ENCODE data around the gene LIG1. TPM values are rescaled to one million over a fixed set of nuclear protein-coding genes. Genes with fewer than 3 reads are reported as not detected.

LIG1 gene
- total RNA-seq, 1 donor from 2014 or later: 19.2 TPM

DNA sequence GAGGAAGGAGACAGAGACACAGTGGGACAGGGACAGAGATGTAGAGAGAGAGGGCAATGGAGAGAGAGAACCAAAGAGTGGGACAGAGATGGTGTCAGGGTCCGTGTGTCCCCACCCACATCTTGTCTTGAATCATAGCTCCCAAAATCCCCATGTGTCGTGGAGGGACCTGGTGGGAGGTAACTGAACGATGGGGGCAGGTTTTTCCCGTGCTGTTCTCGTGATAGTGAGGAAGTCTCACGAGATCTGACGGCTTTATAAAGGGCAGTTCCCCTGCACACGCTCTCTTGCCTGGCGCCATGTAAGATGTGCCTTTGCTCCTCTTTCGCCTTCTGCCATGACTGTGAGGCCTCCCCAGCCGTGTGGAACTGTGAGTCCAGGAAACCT, 52.0 kb downstream of the LIG1 start:
- peaks cover 23% of the 10 kb centered on the region for H3K36me3 Mint-ChIP-seq (ENCODE audit: low read depth, unreplicated experiment)
- no peak overlapping the region for H3K27ac Mint-ChIP-seq (ENCODE audit: unreplicated experiment)
- TF ChIP-seq CTCF (IDR thresholded peaks at IDR 0.05; ENCODE audit: insufficient read depth, low read depth, low read length): no peak
- TF ChIP-seq EZH2 (IDR thresholded peaks at IDR 0.05; ENCODE audit: insufficient read depth, low read length): no peak

GRCh38 chr19:48117515-48118130, 52.5 kb downstream of the LIG1 start:
- H3K79me2 ChIP-seq (ENCODE audit: insufficient read depth, low read length): no peaks in the 10 kb centered on the region
- no peaks in the 10 kb centered on the region for H4K20me1 ChIP-seq (ENCODE audit: insufficient read depth, low read length)
- H3K27ac Mint-ChIP-seq (ENCODE audit: unreplicated experiment): no peak overlapping the region
- DNase-seq (ENCODE audit: low read depth) (no peak), FAIRE-seq (no peak)
- no peak overlapping the region for H2AFZ ChIP-seq (ENCODE audit: low read depth, low read length)
- H3K27ac ChIP-seq (ENCODE audit: low read depth, low read length): no peak overlapping the region
- H3K36me3 ChIP-seq (ENCODE audit: insufficient read depth, low read length): peaks cover 3% of the 10 kb centered on the region
- no peaks in the 10 kb centered on the region for H3K4me1 ChIP-seq (ENCODE audit: insufficient read depth, low read length)
- H3K27me3 ChIP-seq (ENCODE audit: insufficient read depth, low read length): no peaks in the 10 kb centered on the region
- H3K36me3 Mint-ChIP-seq (ENCODE audit: low read depth, unreplicated experiment): peaks cover 23% of the 10 kb centered on the region
- no peak overlapping the region for H3K9ac ChIP-seq (ENCODE audit: low read length)
- H3K4me3 Mint-ChIP-seq (ENCODE audit: unreplicated experiment): no peak overlapping the region
- H3K4me2 ChIP-seq (ENCODE audit: low read length): no peak overlapping the region
- no peak overlapping the region for H3K4me3 ChIP-seq (ENCODE audit: insufficient read depth, low read depth, low read length)
- H3K27me3 Mint-ChIP-seq (ENCODE audit: low read depth, unreplicated experiment): peaks cover 2% of the 10 kb centered on the region
- peaks cover 9% of the 10 kb centered on the region for H3K4me1 Mint-ChIP-seq (ENCODE audit: low read depth, unreplicated experiment)
- H3K9me3 ChIP-seq (ENCODE audit: insufficient read depth, low read depth, low read length): no peaks in the 10 kb centered on the region
- TF ChIP-seq EZH2 (IDR thresholded peaks at IDR 0.05; ENCODE audit: insufficient read depth, low read length) (no peak), CTCF (IDR thresholded peaks at IDR 0.05; ENCODE audit: insufficient read depth, low read depth, low read length) (no peak)
- peaks cover 6% of the 10 kb centered on the region for H3K9me3 Mint-ChIP-seq (ENCODE audit: unreplicated experiment)

More for the DNA sequence above, 52.0 kb downstream of the LIG1 start:
- no peak overlapping the region for H3K4me2 ChIP-seq (ENCODE audit: low read length)
- H3K4me3 ChIP-seq (ENCODE audit: insufficient read depth, low read depth, low read length): no peak overlapping the region
- Mint-ChIP-seq H3K4me1 (ENCODE audit: low read depth, unreplicated experiment) (peaks cover 8% of the 10 kb centered on the region), H3K4me3 (ENCODE audit: unreplicated experiment) (no peak overlapping the region), H3K27me3 (ENCODE audit: low read depth, unreplicated experiment) (peaks cover 2% of the 10 kb centered on the region), H3K9me3 (ENCODE audit: unreplicated experiment) (peaks cover 6% of the 10 kb centered on the region)
- FAIRE-seq (no peak), DNase-seq (ENCODE audit: low read depth) (no peak)
- peaks cover 3% of the 10 kb centered on the region for H3K4me1 ChIP-seq (ENCODE audit: insufficient read depth, low read length)
- H3K9ac ChIP-seq (ENCODE audit: low read length): no peak overlapping the region
- H3K27ac ChIP-seq (ENCODE audit: low read depth, low read length): no peak overlapping the region
- peaks cover 3% of the 10 kb centered on the region for H3K36me3 ChIP-seq (ENCODE audit: insufficient read depth, low read length)
- H2AFZ ChIP-seq (ENCODE audit: low read depth, low read length): no peak overlapping the region
- H3K9me3 ChIP-seq (ENCODE audit: insufficient read depth, low read depth, low read length): no peaks in the 10 kb centered on the region
- no peaks in the 10 kb centered on the region for H3K27me3 ChIP-seq (ENCODE audit: insufficient read depth, low read length)
- no peaks in the 10 kb centered on the region for H4K20me1 ChIP-seq (ENCODE audit: insufficient read depth, low read length)
- H3K79me2 ChIP-seq (ENCODE audit: insufficient read depth, low read length): no peaks in the 10 kb centered on the region

GRCh38 chr19:48113190-48113917, 56.8 kb downstream of the LIG1 start:
- Histone ChIP-seq H3K9me3 (ENCODE audit: insufficient read depth, low read depth, low read length) (no peaks in the 10 kb centered on the region), H3K27me3 (ENCODE audit: insufficient read depth, low read length) (no peaks in the 10 kb centered on the region), H3K36me3 (ENCODE audit: insufficient read depth, low read length) (peaks cover 3% of the 10 kb centered on the region), H3K9ac (ENCODE audit: low read length) (no peak overlapping the region), H3K4me1 (ENCODE audit: insufficient read depth, low read length) (peaks cover 4% of the 10 kb centered on the region), H3K27ac (ENCODE audit: low read depth, low read length) (no peak overlapping the region), H2AFZ (ENCODE audit: low read depth, low read length) (no peak overlapping the region), H3K79me2 (ENCODE audit: insufficient read depth, low read length) (no peaks in the 10 kb centered on the region), H3K4me3 (ENCODE audit: insufficient read depth, low read depth, low read length) (no peak overlapping the region), H3K4me2 (ENCODE audit: low read length) (no peak overlapping the region), H4K20me1 (ENCODE audit: insufficient read depth, low read length) (no peaks in the 10 kb centered on the region)
- Mint-ChIP-seq H3K27me3 (ENCODE audit: low read depth, unreplicated experiment) (peaks cover 2% of the 10 kb centered on the region), H3K9me3 (ENCODE audit: unreplicated experiment) (no peaks in the 10 kb centered on the region), H3K4me3 (ENCODE audit: unreplicated experiment) (no peak overlapping the region), H3K27ac (ENCODE audit: unreplicated experiment) (no peak overlapping the region), H3K36me3 (ENCODE audit: low read depth, unreplicated experiment) (peaks cover 11% of the 10 kb centered on the region), H3K4me1 (ENCODE audit: low read depth, unreplicated experiment) (peaks cover 3% of the 10 kb centered on the region)
- TF ChIP-seq EZH2 (IDR thresholded peaks at IDR 0.05; ENCODE audit: insufficient read depth, low read length) (no peak), CTCF (IDR thresholded peaks at IDR 0.05; ENCODE audit: insufficient read depth, low read depth, low read length) (no peak)
- DNase-seq (ENCODE audit: low read depth): no peak
- no peak for FAIRE-seq
